KMS-11 (cell line): ENCODE data around the gene PDXDC1.
"Not testable (repeated sequence)": the region's sequence is repeated elsewhere in the genome, so short reads cannot be mapped to it uniquely, and the experiment has no call there.

ENCODE experiments used
- H2AFZ ChIP-seq: fragments of 200-600 bp; sonication (generic); 2 replicates; pipeline ENCODE4 v1.6.1; 2016; ENCODE audit warnings: antibody characterized with exemption, mixed run types, low read depth
- H3K27ac ChIP-seq: fragments of 200-600 bp; sonication (generic); 2 replicates; pipeline ENCODE4 v1.6.1; 2016; ENCODE audit warnings: mild to moderate bottlenecking, mixed run types
- H3K27me3 ChIP-seq: fragments of 200-600 bp; sonication (generic); 2 replicates; pipeline ENCODE4 v1.6.1; 2017; ENCODE audit warnings: mild to moderate bottlenecking, low read depth, mixed run types, moderate library complexity; ENCODE audit not compliant: insufficient read depth
- H3K36me3 ChIP-seq: fragments of 200-600 bp; sonication (generic); 2 replicates; pipeline ENCODE4 v1.6.1; 2017; ENCODE audit warnings: mild to moderate bottlenecking, mixed run types; ENCODE audit not compliant: insufficient read depth
- H3K4me1 ChIP-seq: fragments of 200-600 bp; sonication (generic); 2 replicates; pipeline ENCODE4 v1.6.1; 2016; ENCODE audit warnings: mild to moderate bottlenecking, low read depth, mixed run types; ENCODE audit not compliant: poor library complexity, severe bottlenecking
- H3K4me2 ChIP-seq: fragments of 200-600 bp; sonication (generic); 2 replicates; pipeline ENCODE4 v1.7.0; 2016; ENCODE audit warnings: mild to moderate bottlenecking, mixed run types
- H3K4me3 ChIP-seq: fragments of 200-600 bp; sonication (generic); IDR thresholded peaks from 2 replicates; pipeline ENCODE4 v1.6.1; 2017; ENCODE audit warnings: low read depth, low read length, mixed read lengths; ENCODE audit not compliant: insufficient read depth
- H3K79me2 ChIP-seq: fragments of 200-600 bp; sonication (generic); 2 replicates; pipeline ENCODE4 v1.6.1; 2016; ENCODE audit warnings: low read depth, mixed run types; ENCODE audit not compliant: insufficient read depth
- H3K9ac ChIP-seq: fragments of 200-600 bp; sonication (generic); 2 replicates; pipeline ENCODE4 v1.6.1; 2016; ENCODE audit warnings: mild to moderate bottlenecking, mixed run types
- H4K20me1 ChIP-seq: fragments of 200-600 bp; sonication (generic); 2 replicates; pipeline ENCODE4 v1.6.1; 2016; ENCODE audit warnings: mild to moderate bottlenecking, mixed run types; ENCODE audit not compliant: insufficient read depth

Gene PDXDC1

GRCh38 chr16:14975418-14976194 is 780 bp downstream of the PDXDC1 start:
- peak overlapping the region; percentile 94 for H2AFZ ChIP-seq
- not testable (repeated sequence) for H3K4me3 ChIP-seq, H3K36me3 ChIP-seq, H3K27me3 ChIP-seq, H4K20me1 ChIP-seq
- peak overlapping the region; percentile 73 for H3K9ac ChIP-seq
- peaks cover 13% of the 10 kb centered on the region for H3K4me1 ChIP-seq
- H3K79me2 ChIP-seq = peaks cover 45% of the 10 kb centered on the region; the same call in 1 of the 2 replicates
- H3K4me2 ChIP-seq = peak overlapping the region; percentile 54
- peak overlapping the region; percentile 39; the same call in 1 of the 2 replicates for H3K27ac ChIP-seq

DNA sequence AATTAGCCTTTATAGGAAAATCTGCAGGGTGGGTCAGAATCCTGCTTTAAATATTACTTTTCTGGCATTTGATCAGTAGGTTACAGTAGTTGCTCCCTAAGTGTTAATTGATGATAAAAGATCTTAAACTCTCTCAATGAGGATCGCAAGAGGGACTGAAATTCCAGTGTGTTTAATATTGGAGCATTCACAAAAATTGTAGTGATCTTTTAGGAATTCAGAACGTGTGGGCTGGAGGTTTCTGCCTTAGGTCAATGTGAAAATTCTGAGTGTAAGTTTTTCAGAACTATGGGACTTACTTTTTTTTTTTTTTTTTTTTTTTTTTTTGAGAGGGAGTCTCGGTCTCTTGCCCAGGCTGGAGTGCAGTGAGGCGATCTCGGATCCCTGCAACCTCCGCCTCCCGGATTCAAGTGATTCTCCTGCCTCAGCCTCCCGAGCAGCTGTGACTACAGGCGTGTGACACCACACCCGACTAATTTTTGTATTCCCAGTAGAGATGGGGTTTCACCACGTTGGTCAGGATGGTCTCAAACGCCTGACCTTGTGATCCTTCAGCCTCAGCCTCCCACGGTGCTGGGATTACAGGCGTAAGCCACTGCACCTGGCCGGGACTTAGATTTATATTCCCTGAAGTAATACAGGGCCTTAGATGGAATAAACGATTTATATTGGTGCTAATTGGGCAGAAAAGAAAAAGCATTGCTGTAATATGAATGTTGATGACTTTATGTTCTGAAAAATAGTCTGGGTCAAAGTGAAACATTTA is 2.3 kb downstream of the PDXDC1 start:
- H3K4me3 ChIP-seq = not testable (repeated sequence)
- peaks cover 49% of the 10 kb centered on the region; the same call in 1 of the 2 replicates for H3K79me2 ChIP-seq

DNA sequence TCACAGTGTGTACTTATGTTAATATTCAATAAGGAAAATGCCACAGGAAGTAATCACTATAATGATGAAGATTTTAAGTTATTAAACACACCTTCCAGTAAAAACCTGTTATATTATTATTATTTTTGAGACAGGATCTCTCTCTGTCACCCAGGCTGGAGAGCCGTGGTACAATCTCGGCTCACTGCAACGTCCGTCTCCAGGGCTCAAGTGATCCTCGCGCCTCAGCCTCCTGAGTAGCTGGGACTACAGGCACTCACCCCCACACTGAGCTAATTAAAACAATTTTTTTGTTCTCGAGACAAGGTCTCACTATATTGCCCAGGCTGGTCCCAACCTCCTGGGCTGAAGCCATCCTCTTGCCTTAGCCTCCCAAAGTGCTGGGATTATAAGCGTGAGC is 3.5 kb downstream of the PDXDC1 start:
- H4K20me1 ChIP-seq, H3K27me3 ChIP-seq, H3K36me3 ChIP-seq, H3K27ac ChIP-seq, H2AFZ ChIP-seq, H3K4me2 ChIP-seq, H3K4me3 ChIP-seq, H3K9ac ChIP-seq: not testable (repeated sequence)
- H3K79me2 ChIP-seq = peaks cover 49% of the 10 kb centered on the region; the same call in 1 of the 2 replicates
- H3K4me1 ChIP-seq = peaks cover 13% of the 10 kb centered on the region

More for the DNA sequence above, 2.3 kb downstream of the PDXDC1 start:
- not testable (repeated sequence) for H3K4me2 ChIP-seq, H3K27me3 ChIP-seq, H3K27ac ChIP-seq, H3K36me3 ChIP-seq, H4K20me1 ChIP-seq, H2AFZ ChIP-seq, H3K9ac ChIP-seq
- H3K4me1 ChIP-seq = peaks cover 13% of the 10 kb centered on the region

- H3K9ac ChIP-seq, H3K4me3 ChIP-seq, H3K27me3 ChIP-seq, H3K36me3 ChIP-seq, H4K20me1 ChIP-seq, H2AFZ ChIP-seq, H3K27ac ChIP-seq, H3K4me2 ChIP-seq: not testable (repeated sequence)
- peaks cover 11% of the 10 kb centered on the region for H3K4me1 ChIP-seq
- peaks cover 49% of the 10 kb centered on the region; the same call in 1 of the 2 replicates for H3K79me2 ChIP-seq
These were observed 4.1 kb downstream of the PDXDC1 start for GRCh38 chr16:14978908-14979307.

- not testable (repeated sequence) for H2AFZ ChIP-seq, H3K9ac ChIP-seq, H3K36me3 ChIP-seq, H4K20me1 ChIP-seq, H3K4me1 ChIP-seq, H3K4me3 ChIP-seq, H3K27ac ChIP-seq, H3K4me2 ChIP-seq, H3K27me3 ChIP-seq
- peaks cover 58% of the 10 kb centered on the region for H3K79me2 ChIP-seq
These were observed 6.4 kb downstream of the PDXDC1 start for GRCh38 chr16:14981234-14981633.

- not testable (repeated sequence) for H3K9ac ChIP-seq, H3K27me3 ChIP-seq, H3K4me3 ChIP-seq, H3K4me2 ChIP-seq, H4K20me1 ChIP-seq, H3K4me1 ChIP-seq, H3K27ac ChIP-seq, H3K36me3 ChIP-seq, H2AFZ ChIP-seq
- peaks cover 55% of the 10 kb centered on the region for H3K79me2 ChIP-seq
These were observed 7.7 kb downstream of the PDXDC1 start for GRCh38 chr16:14982521-14982920.

DNA sequence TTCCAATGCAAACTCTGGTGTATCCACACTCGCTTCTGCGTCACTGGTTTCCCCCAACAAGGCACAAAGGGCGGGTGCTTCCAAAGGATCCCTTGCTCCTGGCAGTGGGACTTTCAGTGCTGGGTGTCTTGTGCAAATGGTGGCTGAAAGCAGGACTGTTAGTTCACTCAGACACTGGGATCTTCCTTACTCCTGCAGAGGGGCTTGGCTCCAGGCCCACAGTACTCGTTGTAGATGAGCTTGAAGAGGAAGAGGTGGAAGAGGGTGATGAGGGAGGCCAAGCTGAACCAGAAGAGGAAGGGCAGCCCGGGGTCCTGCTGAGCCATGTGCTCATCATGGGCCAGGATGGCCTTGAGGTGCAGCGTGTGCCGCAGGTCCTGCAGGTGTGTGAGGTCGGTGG is 13.3 kb downstream of the PDXDC1 start:
- not testable (repeated sequence) for H4K20me1 ChIP-seq, H3K4me1 ChIP-seq, H2AFZ ChIP-seq, H3K36me3 ChIP-seq, H3K9ac ChIP-seq, H3K27ac ChIP-seq, H3K4me2 ChIP-seq, H3K27me3 ChIP-seq, H3K4me3 ChIP-seq
- H3K79me2 ChIP-seq = peaks cover 44% of the 10 kb centered on the region

DNA sequence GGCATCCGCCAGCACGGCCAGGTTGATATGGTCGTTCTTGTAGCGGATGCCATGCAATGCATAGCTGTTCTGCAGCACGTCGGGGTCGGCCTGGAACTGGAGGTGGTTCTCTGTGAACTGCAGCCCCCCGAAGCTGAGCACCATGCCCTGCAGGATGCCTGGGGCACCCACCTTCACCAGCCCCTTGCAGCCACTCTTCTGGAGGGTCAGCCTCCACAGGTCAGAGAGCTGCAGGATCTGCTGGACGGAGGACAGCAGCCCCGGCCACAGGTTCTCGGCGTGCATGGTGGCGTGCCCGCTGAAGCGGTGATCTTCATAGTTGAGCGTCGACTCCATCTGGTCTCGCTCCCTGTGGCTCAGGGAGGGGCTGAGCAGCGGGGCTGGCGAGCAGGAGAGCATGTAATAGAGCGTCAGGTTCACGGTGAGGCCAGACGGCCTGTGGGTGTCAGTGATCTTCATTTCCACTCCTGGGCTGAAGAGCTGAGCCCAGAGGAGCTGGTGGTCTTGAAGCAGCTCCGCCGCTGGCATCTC is 13.9 kb downstream of the PDXDC1 start:
- not testable (repeated sequence) for H3K9ac ChIP-seq, H4K20me1 ChIP-seq, H3K27ac ChIP-seq, H3K4me3 ChIP-seq, H3K4me1 ChIP-seq, H2AFZ ChIP-seq, H3K36me3 ChIP-seq, H3K4me2 ChIP-seq, H3K27me3 ChIP-seq
- H3K79me2 ChIP-seq = peaks cover 44% of the 10 kb centered on the region

DNA sequence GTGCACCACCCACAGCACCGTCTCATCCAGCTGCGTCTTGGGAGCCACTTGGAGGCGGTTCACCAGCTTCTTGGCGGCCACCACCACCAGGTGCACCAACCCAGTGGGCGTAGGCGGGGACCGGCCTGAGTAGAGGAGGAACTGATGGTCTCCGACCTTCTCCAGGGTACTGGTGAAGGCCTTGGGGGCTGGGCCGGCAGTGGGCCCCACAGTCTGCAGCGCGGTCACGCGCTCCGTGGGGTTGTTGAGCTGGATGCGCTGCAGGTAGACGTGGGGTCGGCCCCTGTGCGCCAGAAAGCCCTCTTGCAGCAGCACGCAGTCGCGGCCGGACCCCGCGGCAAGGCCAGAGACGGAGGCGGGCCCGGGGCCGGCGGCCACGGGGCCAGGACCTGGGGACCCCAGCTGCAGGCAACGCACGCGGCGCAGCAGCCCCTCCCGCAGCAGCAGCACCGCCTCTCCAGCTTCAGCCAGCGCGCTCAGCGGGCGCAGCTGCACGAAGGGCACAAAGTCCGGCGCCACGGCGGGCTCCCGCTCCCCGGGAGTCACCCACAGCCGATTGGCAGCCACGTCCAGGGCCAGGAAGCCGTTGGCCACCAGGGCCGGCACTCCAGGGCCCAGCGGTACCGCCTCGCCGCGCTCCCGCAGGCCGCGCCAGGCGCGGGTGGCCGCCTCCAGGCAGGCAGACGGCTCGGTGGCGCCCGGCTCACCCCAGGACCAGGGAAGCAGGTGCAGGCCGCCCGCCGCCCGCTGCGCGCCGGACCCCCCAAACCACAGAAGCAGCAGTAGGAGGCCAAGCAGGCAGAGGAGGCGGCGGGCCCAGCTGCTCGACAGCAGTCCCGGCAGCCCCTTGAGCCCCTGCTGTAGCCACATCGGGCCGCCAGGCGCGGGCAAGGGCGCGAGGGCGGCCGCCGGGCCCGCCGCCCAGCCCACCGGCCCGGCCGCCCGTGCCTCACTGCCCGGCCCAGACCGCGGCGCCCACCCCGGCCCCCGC is 14.8 kb downstream of the PDXDC1 start:
- H3K4me2 ChIP-seq, H3K36me3 ChIP-seq, H2AFZ ChIP-seq, H3K27ac ChIP-seq, H3K4me1 ChIP-seq, H3K4me3 ChIP-seq, H3K9ac ChIP-seq, H4K20me1 ChIP-seq, H3K27me3 ChIP-seq: not testable (repeated sequence)
- H3K79me2 ChIP-seq = peaks cover 51% of the 10 kb centered on the region
